NCI-H345 treated with DMSO at 0.1 percent for 48 hours (cell line): ENCODE measurements around the gene ZNF366.
"Not testable (repeated sequence)": the region's sequence is repeated elsewhere in the genome, so short reads cannot be mapped to it uniquely, and the experiment has no call there.

Experiments used
- DNase-seq: peaks from one replicate; lab custom pipeline; 2025; ENCODE audit not compliant: unreplicated experiment; lab: John Stamatoyannopoulos, UW

Gene ZNF366

GRCh38 chr5:72410688-72411295 is 96.4 kb downstream of the ZNF366 start:
- no peak for DNase-seq

DNA sequence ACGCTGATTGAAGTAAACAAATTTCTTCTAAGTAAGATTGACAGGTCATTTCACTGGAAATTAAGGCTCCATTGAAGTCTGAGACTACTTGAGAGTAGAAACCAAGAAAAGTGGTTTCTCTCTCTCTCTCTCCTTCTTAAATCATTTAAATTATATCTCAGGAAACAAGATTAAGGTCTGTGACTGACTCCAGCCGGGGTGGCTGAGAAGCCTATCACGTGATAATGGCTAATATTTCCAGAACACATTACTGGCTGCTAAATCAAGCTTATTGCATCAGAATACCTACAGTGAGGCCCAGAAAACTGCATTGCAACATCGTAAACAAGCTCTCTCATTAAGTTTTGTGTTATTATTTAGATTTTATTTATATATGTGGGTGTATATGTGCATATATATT is 98.6 kb downstream of the ZNF366 start:
- no peak for DNase-seq

GRCh38 chr5:72408127-72408526 is 99.1 kb downstream of the ZNF366 start:
- no peak for DNase-seq

GRCh38 chr5:72407541-72407940 is 99.7 kb downstream of the ZNF366 start:
- no peak for DNase-seq

DNA sequence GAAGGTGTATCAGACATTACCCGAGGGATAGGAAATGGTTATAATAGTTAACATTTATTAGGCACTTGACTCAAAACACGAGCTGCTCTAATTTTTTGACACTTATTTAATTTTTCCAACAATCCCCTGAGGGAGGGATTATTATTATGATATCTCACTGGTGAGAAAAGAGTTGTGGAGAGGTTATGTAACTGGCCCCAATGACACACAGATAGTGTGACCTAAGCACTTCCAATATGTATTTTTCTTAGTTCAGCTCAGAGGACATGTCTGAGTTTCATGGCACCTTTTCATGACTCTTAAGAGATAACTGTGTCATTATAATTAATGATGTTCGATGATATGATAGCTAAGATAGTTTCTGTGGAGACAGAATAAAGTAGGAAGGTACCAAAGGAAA is 100.1 kb downstream of the ZNF366 start:
- DNase-seq, result no peak

DNA sequence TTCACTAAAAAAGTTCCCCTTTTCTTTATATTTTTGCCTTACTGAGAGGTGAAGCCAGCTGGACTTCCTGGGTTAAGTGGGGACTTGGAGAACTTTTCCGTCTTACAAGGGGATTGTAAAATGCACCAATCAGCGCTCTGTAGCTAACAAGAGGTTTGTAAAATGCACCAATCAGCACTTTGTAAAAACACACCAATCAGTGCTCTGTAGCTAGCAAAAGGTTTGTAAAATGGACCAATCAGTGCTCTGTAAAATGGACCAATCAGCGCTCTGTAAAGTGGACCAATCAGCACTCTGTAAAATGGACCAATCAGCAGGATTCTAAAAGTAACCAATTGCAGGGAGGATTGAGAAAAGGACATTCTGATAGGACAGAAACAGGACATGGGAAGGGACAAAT is 102.4 kb downstream of the ZNF366 start:
- DNase-seq, result not testable (repeated sequence)

GRCh38 chr5:72402959-72403628 is 104.1 kb downstream of the ZNF366 start:
- DNase-seq, result no peak

DNA sequence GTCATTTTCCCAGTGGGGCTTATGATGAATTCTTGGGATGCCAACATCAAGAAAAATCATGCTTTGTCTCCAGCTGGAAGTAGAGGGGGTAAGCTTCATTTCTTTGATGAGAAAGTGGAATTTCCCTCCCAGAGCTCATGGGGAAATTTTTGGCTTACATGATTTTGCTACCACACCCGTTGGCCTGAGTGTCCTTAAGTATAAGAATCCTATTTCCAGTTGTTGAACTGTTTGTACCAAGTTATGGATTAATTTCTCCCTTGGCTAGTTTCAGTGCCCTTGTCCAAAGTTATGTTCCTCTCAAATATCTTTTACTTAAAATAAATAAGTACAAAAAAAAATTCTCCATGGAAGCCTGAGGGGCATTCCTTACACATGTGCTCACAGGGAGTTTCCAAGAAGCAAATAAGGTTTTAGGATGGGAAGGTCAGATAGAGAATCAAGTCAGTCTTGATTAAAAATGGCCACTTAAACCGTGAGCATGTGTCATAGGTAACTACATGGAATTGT is 104.8 kb downstream of the ZNF366 start:
- no peak for DNase-seq

DNA sequence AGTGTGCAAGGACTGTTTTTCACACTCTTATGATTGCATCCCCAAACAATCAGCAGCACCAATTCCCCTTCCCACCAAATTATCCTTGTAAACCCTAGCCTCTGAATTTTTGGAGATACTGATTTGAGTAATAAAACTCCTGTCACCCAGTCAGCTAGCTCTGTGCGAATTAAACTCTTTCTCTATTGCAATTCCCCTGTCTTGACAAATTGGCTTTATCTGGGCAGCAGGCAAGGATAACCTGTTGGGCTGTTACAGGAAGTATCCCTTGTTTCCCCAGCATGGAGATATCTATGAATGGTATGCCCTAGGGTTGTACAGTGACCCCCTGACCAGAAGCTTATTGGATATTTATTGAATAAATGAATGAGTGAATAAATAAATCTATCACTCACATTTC is 106.3 kb downstream of the ZNF366 start:
- DNase-seq, result no peak

- DNase-seq, result no peak
Measured at GRCh38 chr5:72397836-72398235, 109.4 kb downstream of the ZNF366 start.

DNA sequence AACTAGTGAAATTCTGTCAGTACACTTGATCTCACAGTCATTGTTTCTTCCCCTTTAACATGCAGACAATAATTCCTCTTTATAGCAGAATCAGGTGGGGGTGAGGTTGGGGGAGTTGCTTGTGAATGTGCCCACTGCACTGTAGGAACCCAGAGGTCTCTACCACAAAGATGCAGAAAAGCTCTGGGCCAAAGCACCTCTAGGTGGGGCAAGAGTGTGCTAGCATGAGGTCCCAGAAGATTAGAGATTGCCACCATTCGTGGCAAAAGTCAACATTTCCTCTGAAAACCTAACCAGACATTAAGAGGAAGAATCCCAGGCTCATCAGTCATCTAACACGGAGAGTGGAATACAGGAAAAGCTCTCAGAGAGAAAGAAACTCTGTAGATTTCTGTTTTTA is 112.5 kb downstream of the ZNF366 start:
- no peak for DNase-seq

GRCh38 chr5:72393052-72393451 is 114.2 kb downstream of the ZNF366 start:
- DNase-seq, result no peak
